Loucy (cell line): ENCODE measurements around the gene HS6ST1.
"Not testable (repeated sequence)": the region's sequence is repeated elsewhere in the genome, so short reads cannot be mapped to it uniquely, and the experiment has no call there.

Experiments
- H2AFZ ChIP-seq: fragments of 200-600 bp; sonication (generic); 2 replicates; pipeline ENCODE4 v1.6.0; 2016; ENCODE audit warnings: antibody characterized with exemption, mild to moderate bottlenecking, low read length, moderate library complexity
- H3F3A ChIP-seq: fragments of 200-600 bp; 2 replicates; pipeline ENCODE4 v1.6.0; 2016; ENCODE audit warnings: antibody characterized with exemption, low read depth, mild to moderate bottlenecking
- H3K27me3 ChIP-seq: fragments of 200-600 bp; sonication (generic); 2 replicates; pipeline ENCODE4 v1.6.1; 2014; ENCODE audit warnings: low read length, mild to moderate bottlenecking; ENCODE audit not compliant: insufficient read depth, poor library complexity, severe bottlenecking
- H3K36me3 ChIP-seq: fragments of 200-600 bp; sonication (generic); 2 replicates; pipeline ENCODE4 v1.6.1; 2016; ENCODE audit warnings: low read length; ENCODE audit not compliant: insufficient read depth
- H3K4me1 ChIP-seq: fragments of 200-600 bp; sonication (generic); 2 replicates; pipeline ENCODE4 v1.5.1; 2014; ENCODE audit warnings: low read length, mild to moderate bottlenecking; ENCODE audit not compliant: insufficient read depth, poor library complexity, severe bottlenecking
- H3K4me2 ChIP-seq: fragments of 200-600 bp; sonication (generic); 2 replicates; pipeline ENCODE4 v1.6.0; 2014; ENCODE audit warnings: antibody characterized with exemption, low read length, low read depth, mild to moderate bottlenecking; ENCODE audit not compliant: poor library complexity, severe bottlenecking
- H3K4me3 ChIP-seq: fragments of 200-600 bp; sonication (generic); 2 replicates; pipeline ENCODE4 v1.5.1; 2014; ENCODE audit warnings: low read length, mild to moderate bottlenecking, mixed read lengths; ENCODE audit not compliant: poor library complexity, severe bottlenecking
- H3K79me2 ChIP-seq: fragments of 200-600 bp; sonication (generic); 2 replicates; pipeline ENCODE4 v1.6.1; 2014; ENCODE audit warnings: low read length; ENCODE audit not compliant: insufficient read depth
- H3K9ac ChIP-seq: fragments of 200-600 bp; sonication (generic); 2 replicates; pipeline ENCODE4 v1.6.0; 2014; ENCODE audit warnings: mild to moderate bottlenecking, low read depth, low read length, moderate library complexity; ENCODE audit not compliant: poor library complexity, severe bottlenecking
- H3K9me2 ChIP-seq: fragments of 200-600 bp; sonication (generic); replicated peaks from 2 replicates; pipeline ENCODE4 v1.6.1; 2016; ENCODE audit warnings: low read depth, low read length, mixed read lengths
- H3K9me3 ChIP-seq: fragments of 200-600 bp; sonication (generic); 2 replicates; pipeline ENCODE4 v1.6.1; 2014; ENCODE audit warnings: mild to moderate bottlenecking, antibody characterized with exemption, low read length, low read depth; ENCODE audit not compliant: insufficient read depth
- H4K20me1 ChIP-seq: fragments of 200-600 bp; sonication (generic); 2 replicates; pipeline ENCODE4 v1.6.0; 2014; ENCODE audit warnings: antibody characterized with exemption, low read length, mild to moderate bottlenecking; ENCODE audit not compliant: insufficient read depth, poor library complexity, severe bottlenecking
- CTCF ChIP-seq: fragments of 200-600 bp; sonication (generic); conservative IDR thresholded peaks from 2 replicates; pipeline ENCODE4 v1.5.1; 2014; ENCODE audit warnings: mild to moderate bottlenecking, antibody characterized with exemption, low read length
- EZH2phosphoT487 ChIP-seq: fragments of 200-600 bp; IDR thresholded peaks from 2 replicates; pipeline ENCODE4 v1.6.1; 2018; ENCODE audit warnings: antibody characterized with exemption, mild to moderate bottlenecking, moderate library complexity, borderline replicate concordance

The HS6ST1 gene

DNA sequence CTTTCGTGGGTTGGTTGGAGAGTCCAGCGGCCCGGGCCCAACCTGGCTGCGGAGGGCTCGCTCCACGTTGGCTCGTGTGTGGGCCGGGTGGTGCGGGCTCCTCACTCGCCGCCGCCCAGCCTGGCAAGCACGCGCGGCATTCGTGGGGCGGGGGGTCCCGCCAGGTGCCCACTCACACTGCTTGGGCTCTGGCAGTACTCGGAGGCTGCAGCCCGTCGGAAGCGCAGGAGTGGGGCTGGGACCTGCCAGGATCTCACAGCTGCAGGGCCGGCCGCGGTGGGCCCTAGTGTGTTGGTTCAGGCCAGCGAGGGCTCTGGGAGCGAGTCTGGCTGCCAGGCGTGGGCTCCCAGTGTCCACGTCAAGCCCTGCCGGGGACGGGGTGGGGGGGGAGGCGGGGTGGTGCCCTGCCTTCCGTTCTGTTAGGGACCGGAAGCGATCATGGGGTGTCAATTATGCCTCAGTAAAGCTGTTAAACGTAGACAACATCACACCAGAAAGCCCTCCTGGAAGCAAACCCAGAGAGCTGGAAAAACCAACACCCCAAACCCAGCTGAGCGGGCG is 1.0 kb upstream of the HS6ST1 start:
- 0 out of 2 replicates have a peak, but pooled peaks cover 6% of the 10 kb centered on the region for H3F3A ChIP-seq
- H3K9ac ChIP-seq: peak overlapping the region; percentile 99
- no peaks in the 10 kb centered on the region for H3K9me3 ChIP-seq
- H3K36me3 ChIP-seq: peaks cover 28% of the 10 kb centered on the region; the same call in 1 of the 2 replicates
- peaks cover 24% of the 10 kb centered on the region for H3K27me3 ChIP-seq
- H4K20me1 ChIP-seq: peaks cover 32% of the 10 kb centered on the region
- TF ChIP-seq EZH2phosphoT487 (no peak), CTCF (no peak)
- no peaks in the 10 kb centered on the region for H3K9me2 ChIP-seq
- peaks cover 87% of the 10 kb centered on the region for H3K79me2 ChIP-seq
- no peak overlapping the region for H2AFZ ChIP-seq
- H3K4me2 ChIP-seq: peak overlapping the region; percentile 88
- peaks cover 47% of the 10 kb centered on the region for H3K4me1 ChIP-seq
- peak overlapping the region; percentile 86 for H3K4me3 ChIP-seq

GRCh38 chr2:128318245-128318644 is 423 bp downstream of the HS6ST1 start:
- peaks cover 27% of the 10 kb centered on the region for H3K27me3 ChIP-seq
- H3K79me2 ChIP-seq: peaks cover 94% of the 10 kb centered on the region
- peaks cover 37% of the 10 kb centered on the region for H3K4me1 ChIP-seq
- not testable (repeated sequence) for H3K9me3 ChIP-seq, H3K4me2 ChIP-seq, H3F3A ChIP-seq, H3K9me2 ChIP-seq, H2AFZ ChIP-seq
- H3K4me3 ChIP-seq: peak overlapping the region; percentile 90
- peaks cover 43% of the 10 kb centered on the region for H3K36me3 ChIP-seq
- H4K20me1 ChIP-seq: peaks cover 46% of the 10 kb centered on the region
- H3K9ac ChIP-seq: peak overlapping the region; percentile 95

GRCh38 chr2:128317899-128318225 is 806 bp downstream of the HS6ST1 start:
- not testable (repeated sequence) for H3F3A ChIP-seq, H3K9me3 ChIP-seq, H2AFZ ChIP-seq, H3K9me2 ChIP-seq
- peaks cover 36% of the 10 kb centered on the region for H3K4me1 ChIP-seq
- H3K9ac ChIP-seq: peak overlapping the region; percentile 95
- H3K36me3 ChIP-seq: peaks cover 46% of the 10 kb centered on the region
- peak overlapping the region; percentile 90 for H3K4me3 ChIP-seq
- peaks cover 27% of the 10 kb centered on the region for H3K27me3 ChIP-seq
- H3K4me2 ChIP-seq: peak overlapping the region; percentile 98
- peaks cover 50% of the 10 kb centered on the region for H4K20me1 ChIP-seq
- peaks cover 94% of the 10 kb centered on the region for H3K79me2 ChIP-seq

GRCh38 chr2:128317181-128317898 is 1.3 kb downstream of the HS6ST1 start:
- Histone ChIP-seq H3K9me3 (no peaks in the 10 kb centered on the region), H2AFZ (no peak overlapping the region), H3K9me2 (no peaks in the 10 kb centered on the region), H3K4me2 (peak overlapping the region; percentile 98), H3F3A (0 out of 2 replicates have a peak, but pooled peaks cover 6% of the 10 kb centered on the region), H3K4me1 (peaks cover 31% of the 10 kb centered on the region), H3K9ac (peak overlapping the region; percentile 95), H3K27me3 (peaks cover 27% of the 10 kb centered on the region), H3K4me3 (peak overlapping the region; percentile 90), H4K20me1 (peaks cover 56% of the 10 kb centered on the region), H3K79me2 (peaks cover 94% of the 10 kb centered on the region), H3K36me3 (peaks cover 52% of the 10 kb centered on the region)
- TF ChIP-seq EZH2phosphoT487 (no peak), CTCF (no peak)
